IMR-90 (cell line): Measurements from ENCODE around the gene FRMD1.

ENCODE experiments used
- MAZ ChIP-seq: IDR thresholded peaks from 2 replicates; pipeline ENCODE4 v1.6.1; 2012; ENCODE audit warnings: low read depth, mild to moderate bottlenecking, low read length, improper control_type of control experiment, moderate library complexity, borderline replicate concordance
- RCOR1 ChIP-seq: IDR thresholded peaks from 2 replicates; pipeline ENCODE4 v1.6.1; 2012; ENCODE audit warnings: mild to moderate bottlenecking, low read length, improper control_type of control experiment; ENCODE audit not compliant: insufficient replicate concordance
- SMC3 ChIP-seq: fragments of 150-350 bp; IDR thresholded peaks from 2 replicates; pipeline ENCODE4 v1.6.1; 2016; ENCODE audit warnings: low read depth, mild to moderate bottlenecking, antibody characterized with exemption, low read length, moderate library complexity
- TF ChIP-seq, protein P1 (sequence below): conservative IDR thresholded peaks from 2 replicates; pipeline ENCODE4 v1.5.1; 2012; ENCODE audit warnings: mild to moderate bottlenecking, low read depth, low read length, improper control_type of control experiment

DNA sequence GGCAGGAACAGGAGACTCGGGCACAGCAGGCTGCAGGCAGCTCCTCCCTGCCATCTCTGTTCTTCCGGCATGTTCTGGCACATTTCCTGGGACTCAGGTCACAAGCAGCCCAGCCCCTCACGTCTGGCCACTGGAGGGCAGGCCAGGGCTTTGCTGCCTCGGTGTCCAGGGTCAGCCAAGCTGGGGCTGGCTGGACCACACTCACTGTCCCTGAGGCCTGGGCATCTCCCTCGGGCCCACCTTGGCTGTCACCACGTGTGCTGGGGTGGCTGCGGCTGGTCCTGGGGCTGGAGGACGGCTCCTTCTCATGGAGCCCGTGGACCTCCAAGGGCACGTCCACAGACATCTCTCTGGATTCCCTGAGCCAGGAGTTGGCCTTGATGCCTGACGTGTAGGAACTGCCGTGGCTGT lies 18.5 kb downstream of the FRMD1 start:
- TF ChIP-seq MAZ (no peak), RCOR1 (no peak), SMC3 (0 out of 2 replicates have a peak, but pooled peaks have one; percentile 25)
- TF ChIP-seq, protein P1, sequence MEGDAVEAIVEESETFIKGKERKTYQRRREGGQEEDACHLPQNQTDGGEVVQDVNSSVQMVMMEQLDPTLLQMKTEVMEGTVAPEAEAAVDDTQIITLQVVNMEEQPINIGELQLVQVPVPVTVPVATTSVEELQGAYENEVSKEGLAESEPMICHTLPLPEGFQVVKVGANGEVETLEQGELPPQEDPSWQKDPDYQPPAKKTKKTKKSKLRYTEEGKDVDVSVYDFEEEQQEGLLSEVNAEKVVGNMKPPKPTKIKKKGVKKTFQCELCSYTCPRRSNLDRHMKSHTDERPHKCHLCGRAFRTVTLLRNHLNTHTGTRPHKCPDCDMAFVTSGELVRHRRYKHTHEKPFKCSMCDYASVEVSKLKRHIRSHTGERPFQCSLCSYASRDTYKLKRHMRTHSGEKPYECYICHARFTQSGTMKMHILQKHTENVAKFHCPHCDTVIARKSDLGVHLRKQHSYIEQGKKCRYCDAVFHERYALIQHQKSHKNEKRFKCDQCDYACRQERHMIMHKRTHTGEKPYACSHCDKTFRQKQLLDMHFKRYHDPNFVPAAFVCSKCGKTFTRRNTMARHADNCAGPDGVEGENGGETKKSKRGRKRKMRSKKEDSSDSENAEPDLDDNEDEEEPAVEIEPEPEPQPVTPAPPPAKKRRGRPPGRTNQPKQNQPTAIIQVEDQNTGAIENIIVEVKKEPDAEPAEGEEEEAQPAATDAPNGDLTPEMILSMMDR = peak; percentile 45
